GM23338 (cell line): ENCODE measurements around the gene KIFC1. TPM values are rescaled to one million over a fixed set of nuclear protein-coding genes. Genes with fewer than 3 reads are reported as not detected.
"Not testable (repeated sequence)": the region's sequence is repeated elsewhere in the genome, so short reads cannot be mapped to it uniquely, and the experiment has no call there.

Experiments
- ATAC-seq: fragments of 200-7000 bp; cut with Tn5 transposase; 3 replicates; pipeline ENCODE4 v1.9.1; 2020
- DNase-seq: peaks from one replicate; pipeline ENCODE4 v3.0.0-alpha.2; 2015; ENCODE audit warnings: low spot score
- H2AFZ ChIP-seq: fragments of 200-600 bp; sonication (generic); 2 replicates; pipeline ENCODE4 v1.8.0; 2016; ENCODE audit warnings: antibody characterized with exemption, mild to moderate bottlenecking, moderate library complexity
- H3F3A ChIP-seq: fragments of 200-600 bp; sonication (generic); replicated peaks from 2 replicates; pipeline ENCODE4 v1.8.0; 2017; ENCODE audit warnings: antibody characterized with exemption, mixed run types, low read depth
- H3K27ac ChIP-seq: fragments of 200-600 bp; sonication (generic); 2 replicates; pipeline ENCODE4 v1.6.1; 2016; ENCODE audit warnings: low read depth
- H3K27me3 ChIP-seq: fragments of 200-600 bp; sonication (generic); 2 replicates; pipeline ENCODE4 v1.8.0; 2016; ENCODE audit warnings: mild to moderate bottlenecking, mixed run types, moderate library complexity; ENCODE audit not compliant: insufficient read depth
- H3K36me3 ChIP-seq: fragments of 200-600 bp; sonication (generic); 2 replicates; pipeline ENCODE4 v1.8.0; 2016; ENCODE audit warnings: mild to moderate bottlenecking; ENCODE audit not compliant: insufficient read depth
- H3K4me1 ChIP-seq: fragments of 200-600 bp; sonication (generic); 2 replicates; pipeline ENCODE4 v1.8.0; 2016; ENCODE audit warnings: mild to moderate bottlenecking, moderate library complexity; ENCODE audit not compliant: insufficient read depth
- H3K4me2 ChIP-seq: fragments of 200-600 bp; sonication (generic); 2 replicates; pipeline ENCODE4 v1.7.1; 2017; ENCODE audit warnings: mixed run types
- H3K4me3 ChIP-seq: fragments of 200-600 bp; sonication (generic); 2 replicates; pipeline ENCODE4 v1.6.1; 2016; ENCODE audit warnings: mixed run types
- H3K79me2 ChIP-seq: fragments of 200-600 bp; sonication (generic); replicated peaks from 2 replicates; pipeline ENCODE4 v1.8.0; 2017; ENCODE audit warnings: mild to moderate bottlenecking; ENCODE audit not compliant: insufficient read depth
- H3K9me2 ChIP-seq: fragments of 200-600 bp; sonication (generic); 2 replicates; pipeline ENCODE4 v1.8.0; 2017; ENCODE audit not compliant: insufficient read depth
- H4K20me1 ChIP-seq: fragments of 200-600 bp; sonication (generic); replicated peaks from 2 replicates; pipeline ENCODE4 v1.8.0; 2017; ENCODE audit warnings: mild to moderate bottlenecking; ENCODE audit not compliant: insufficient read depth
- H3K27ac Mint-ChIP-seq: 2 replicates; pipeline ENCODE4 v1.8.0; 2020; ENCODE audit warnings: inconsistent platforms, mild to moderate bottlenecking, moderate library complexity, mixed read lengths
- H3K27me3 Mint-ChIP-seq: 3 replicates; pipeline ENCODE4 v1.8.0; 2022; ENCODE audit warnings: low read depth, mild to moderate bottlenecking, moderate library complexity, mixed read lengths, inconsistent platforms; ENCODE audit not compliant: insufficient read depth, poor library complexity
- H3K36me3 Mint-ChIP-seq: 3 replicates; pipeline ENCODE4 v1.8.0; 2021; ENCODE audit warnings: low read depth, mild to moderate bottlenecking, inconsistent platforms, moderate library complexity, mixed read lengths
- H3K4me1 Mint-ChIP-seq: 3 replicates; pipeline ENCODE4 v1.8.0; 2020; ENCODE audit warnings: mild to moderate bottlenecking, inconsistent platforms, mixed read lengths
- H3K4me3 Mint-ChIP-seq: 3 replicates; pipeline ENCODE4 v1.8.0; 2021; ENCODE audit warnings: moderate library complexity, mild to moderate bottlenecking, inconsistent platforms, mixed read lengths
- H3K9me3 Mint-ChIP-seq: 3 replicates; pipeline ENCODE4 v1.8.0; 2020; ENCODE audit warnings: moderate library complexity, mild to moderate bottlenecking, inconsistent platforms, mixed read lengths
- CREB1 ChIP-seq: fragments of 250-450 bp; sonication (Bioruptor Pico); IDR thresholded peaks from 2 replicates; pipeline ENCODE4 v1.5.0; 2020; ENCODE audit warnings: low read depth, mild to moderate bottlenecking, moderate library complexity
- EZH2phosphoT487 ChIP-seq: fragments of 200-600 bp; sonication (generic); IDR thresholded peaks from one replicate; pipeline ENCODE4 v1.8.1; 2018; ENCODE audit warnings: antibody characterized with exemption; ENCODE audit not compliant: unreplicated experiment
- ZNF114 ChIP-seq: fragments of 250-450 bp; sonication (Bioruptor Pico); IDR thresholded peaks from 2 replicates; pipeline ENCODE4 v1.5.0; 2020; ENCODE audit warnings: mild to moderate bottlenecking, moderate library complexity
- ZNF331 ChIP-seq: fragments of 250-450 bp; sonication (Bioruptor Pico); IDR thresholded peaks from 2 replicates; pipeline ENCODE4 v1.5.0; 2020; ENCODE audit warnings: low read depth, mild to moderate bottlenecking, moderate library complexity
- polyA plus RNA-seq: library from polyadenylated mRNA; unstranded; fragments of >200 nt; fragmentation: Nextera tagmentation; extraction: Ambion mirVana; gene quantifications from 2 replicates; pipeline ENCODE4 v1.2.1, GENCODE V29; 2016
- total RNA-seq: library from RNA; depleted of rRNA; stranded (reverse); fragments of >200 nt; shearing (Covaris generic); gene quantifications from 2 replicates; pipeline ENCODE4 v1.2.3, GENCODE V29; 2014
- TF ChIP-seq, protein P1 (sequence below): fragments of 250-450 bp; sonication (Bioruptor Pico); IDR thresholded peaks from 2 replicates; pipeline ENCODE4 v1.5.0; 2020; ENCODE audit warnings: mild to moderate bottlenecking, moderate library complexity
- TF ChIP-seq, protein P2 (sequence below): IDR thresholded peaks from 2 replicates; pipeline ENCODE4 v1.6.1; 2016; ENCODE audit warnings: antibody characterized with exemption

KIFC1 gene
- total and polyA plus RNA-seq, 2 experiments from 2014 or later: 10.3 to 61.7 TPM

DNA sequence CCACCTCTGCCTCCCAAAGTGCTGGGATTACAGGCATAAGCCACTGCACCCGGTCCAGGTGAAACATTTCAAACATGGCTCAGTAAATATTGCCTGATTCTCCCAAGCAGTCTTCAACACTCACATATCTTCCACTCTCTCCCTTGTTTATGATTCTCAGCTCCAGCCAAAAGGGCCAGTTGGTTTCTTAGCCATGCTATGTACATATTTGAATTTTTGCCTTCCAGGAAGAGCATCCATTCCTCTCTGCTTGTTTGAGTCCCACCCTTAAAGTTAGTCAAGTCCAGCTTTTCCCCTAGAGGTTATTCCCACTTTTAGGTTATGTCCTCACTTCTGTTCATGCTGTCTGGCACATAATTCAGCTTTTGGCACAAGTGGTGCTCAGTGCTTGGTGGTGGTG lies 5.9 kb downstream of the KIFC1 start (continued):
- TF ChIP-seq, protein P1, sequence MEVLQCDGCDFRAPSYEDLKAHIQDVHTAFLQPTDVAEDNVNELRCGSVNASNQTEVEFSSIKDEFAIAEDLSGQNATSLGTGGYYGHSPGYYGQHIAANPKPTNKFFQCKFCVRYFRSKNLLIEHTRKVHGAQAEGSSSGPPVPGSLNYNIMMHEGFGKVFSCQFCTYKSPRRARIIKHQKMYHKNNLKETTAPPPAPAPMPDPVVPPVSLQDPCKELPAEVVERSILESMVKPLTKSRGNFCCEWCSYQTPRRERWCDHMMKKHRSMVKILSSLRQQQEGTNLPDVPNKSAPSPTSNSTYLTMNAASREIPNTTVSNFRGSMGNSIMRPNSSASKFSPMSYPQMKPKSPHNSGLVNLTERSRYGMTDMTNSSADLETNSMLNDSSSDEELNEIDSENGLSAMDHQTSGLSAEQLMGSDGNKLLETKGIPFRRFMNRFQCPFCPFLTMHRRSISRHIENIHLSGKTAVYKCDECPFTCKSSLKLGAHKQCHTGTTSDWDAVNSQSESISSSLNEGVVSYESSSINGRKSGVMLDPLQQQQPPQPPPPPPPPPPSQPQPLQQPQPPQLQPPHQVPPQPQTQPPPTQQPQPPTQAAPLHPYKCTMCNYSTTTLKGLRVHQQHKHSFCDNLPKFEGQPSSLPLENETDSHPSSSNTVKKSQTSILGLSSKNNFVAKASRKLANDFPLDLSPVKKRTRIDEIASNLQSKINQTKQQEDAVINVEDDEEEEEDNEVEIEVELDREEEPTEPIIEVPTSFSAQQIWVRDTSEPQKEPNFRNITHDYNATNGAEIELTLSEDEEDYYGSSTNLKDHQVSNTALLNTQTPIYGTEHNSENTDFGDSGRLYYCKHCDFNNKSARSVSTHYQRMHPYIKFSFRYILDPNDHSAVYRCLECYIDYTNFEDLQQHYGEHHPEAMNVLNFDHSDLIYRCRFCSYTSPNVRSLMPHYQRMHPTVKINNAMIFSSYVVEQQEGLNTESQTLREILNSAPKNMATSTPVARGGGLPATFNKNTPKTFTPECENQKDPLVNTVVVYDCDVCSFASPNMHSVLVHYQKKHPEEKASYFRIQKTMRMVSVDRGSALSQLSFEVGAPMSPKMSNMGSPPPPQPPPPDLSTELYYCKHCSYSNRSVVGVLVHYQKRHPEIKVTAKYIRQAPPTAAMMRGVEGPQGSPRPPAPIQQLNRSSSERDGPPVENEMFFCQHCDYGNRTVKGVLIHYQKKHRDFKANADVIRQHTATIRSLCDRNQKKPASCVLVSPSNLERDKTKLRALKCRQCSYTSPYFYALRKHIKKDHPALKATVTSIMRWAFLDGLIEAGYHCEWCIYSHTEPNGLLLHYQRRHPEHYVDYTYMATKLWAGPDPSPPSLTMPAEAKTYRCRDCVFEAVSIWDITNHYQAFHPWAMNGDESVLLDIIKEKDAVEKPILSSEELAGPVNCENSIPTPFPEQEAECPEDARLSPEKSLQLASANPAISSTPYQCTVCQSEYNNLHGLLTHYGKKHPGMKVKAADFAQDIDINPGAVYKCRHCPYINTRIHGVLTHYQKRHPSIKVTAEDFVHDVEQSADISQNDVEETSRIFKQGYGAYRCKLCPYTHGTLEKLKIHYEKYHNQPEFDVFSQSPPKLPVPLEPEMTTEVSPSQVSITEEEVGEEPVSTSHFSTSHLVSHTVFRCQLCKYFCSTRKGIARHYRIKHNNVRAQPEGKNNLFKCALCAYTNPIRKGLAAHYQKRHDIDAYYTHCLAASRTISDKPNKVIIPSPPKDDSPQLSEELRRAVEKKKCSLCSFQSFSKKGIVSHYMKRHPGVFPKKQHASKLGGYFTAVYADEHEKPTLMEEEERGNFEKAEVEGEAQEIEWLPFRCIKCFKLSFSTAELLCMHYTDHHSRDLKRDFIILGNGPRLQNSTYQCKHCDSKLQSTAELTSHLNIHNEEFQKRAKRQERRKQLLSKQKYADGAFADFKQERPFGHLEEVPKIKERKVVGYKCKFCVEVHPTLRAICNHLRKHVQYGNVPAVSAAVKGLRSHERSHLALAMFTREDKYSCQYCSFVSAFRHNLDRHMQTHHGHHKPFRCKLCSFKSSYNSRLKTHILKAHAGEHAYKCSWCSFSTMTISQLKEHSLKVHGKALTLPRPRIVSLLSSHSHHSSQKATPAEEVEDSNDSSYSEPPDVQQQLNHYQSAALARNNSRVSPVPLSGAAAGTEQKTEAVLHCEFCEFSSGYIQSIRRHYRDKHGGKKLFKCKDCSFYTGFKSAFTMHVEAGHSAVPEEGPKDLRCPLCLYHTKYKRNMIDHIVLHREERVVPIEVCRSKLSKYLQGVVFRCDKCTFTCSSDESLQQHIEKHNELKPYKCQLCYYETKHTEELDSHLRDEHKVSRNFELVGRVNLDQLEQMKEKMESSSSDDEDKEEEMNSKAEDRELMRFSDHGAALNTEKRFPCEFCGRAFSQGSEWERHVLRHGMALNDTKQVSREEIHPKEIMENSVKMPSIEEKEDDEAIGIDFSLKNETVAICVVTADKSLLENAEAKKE (CRISPR knock-in tag): no peak
- TF ChIP-seq EZH2phosphoT487 (no peak), ZNF331 (CRISPR knock-in tag) (no peak), ZNF114 (CRISPR knock-in tag) (no peak), CREB1 (no peak)
- TF ChIP-seq, protein P2, sequence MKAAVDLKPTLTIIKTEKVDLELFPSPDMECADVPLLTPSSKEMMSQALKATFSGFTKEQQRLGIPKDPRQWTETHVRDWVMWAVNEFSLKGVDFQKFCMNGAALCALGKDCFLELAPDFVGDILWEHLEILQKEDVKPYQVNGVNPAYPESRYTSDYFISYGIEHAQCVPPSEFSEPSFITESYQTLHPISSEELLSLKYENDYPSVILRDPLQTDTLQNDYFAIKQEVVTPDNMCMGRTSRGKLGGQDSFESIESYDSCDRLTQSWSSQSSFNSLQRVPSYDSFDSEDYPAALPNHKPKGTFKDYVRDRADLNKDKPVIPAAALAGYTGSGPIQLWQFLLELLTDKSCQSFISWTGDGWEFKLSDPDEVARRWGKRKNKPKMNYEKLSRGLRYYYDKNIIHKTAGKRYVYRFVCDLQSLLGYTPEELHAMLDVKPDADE: no peak

DNA sequence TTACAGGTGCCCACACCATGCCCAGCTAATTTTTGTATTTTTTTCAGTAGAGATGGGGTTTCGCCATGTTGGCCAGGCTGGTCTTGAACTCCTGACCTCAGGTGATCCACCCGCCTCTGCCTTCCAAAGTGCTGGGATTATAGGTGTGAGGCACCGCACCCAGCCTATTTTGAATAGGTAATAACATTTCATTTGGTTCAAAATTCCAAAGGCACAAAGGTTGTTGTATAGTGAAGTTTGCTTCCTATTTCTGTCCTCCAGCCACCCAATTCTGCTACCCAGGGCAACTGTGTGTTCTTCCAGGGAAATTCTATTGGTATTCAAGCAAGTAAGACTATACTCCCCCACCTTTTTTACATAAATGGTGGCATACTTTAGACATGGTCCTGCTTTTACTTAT lies 7.0 kb downstream of the KIFC1 start:
- not testable (repeated sequence) for H3K27ac ChIP-seq, H3K9me2 ChIP-seq, H3K27me3 Mint-ChIP-seq, H3K27me3 ChIP-seq, H3K27ac Mint-ChIP-seq, H2AFZ ChIP-seq, H3F3A ChIP-seq, H3K4me3 ChIP-seq, H3K4me2 ChIP-seq, H3K9me3 Mint-ChIP-seq, H3K4me3 Mint-ChIP-seq, DNase-seq, H3K4me1 ChIP-seq, ATAC-seq
- Histone ChIP-seq H4K20me1 (peaks cover 35% of the 10 kb centered on the region), H3K36me3 (peaks cover 41% of the 10 kb centered on the region), H3K79me2 (peaks cover 48% of the 10 kb centered on the region)
- H3K36me3 Mint-ChIP-seq: peaks cover 59% of the 10 kb centered on the region
- peaks cover 11% of the 10 kb centered on the region for H3K4me1 Mint-ChIP-seq

DNA sequence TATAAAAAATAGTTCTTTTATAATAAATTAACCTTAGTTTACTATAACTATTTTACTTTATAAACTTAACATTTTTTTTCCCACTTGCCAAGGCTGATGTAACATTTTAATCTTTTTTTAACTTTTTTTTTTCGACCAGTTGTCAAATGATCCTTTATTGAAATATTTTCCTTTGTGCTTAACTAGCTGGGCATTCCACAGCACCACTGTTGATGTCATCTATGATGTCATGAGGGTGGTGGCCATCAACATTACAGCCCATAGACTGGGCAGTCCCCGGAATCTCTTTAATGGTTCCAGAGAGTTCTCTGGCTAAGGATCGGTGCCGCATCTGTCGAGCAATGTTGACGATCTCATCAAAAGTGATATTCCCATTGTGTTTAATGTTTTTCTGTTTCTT lies 8.3 kb downstream of the KIFC1 start:
- H3K36me3 Mint-ChIP-seq: peaks cover 67% of the 10 kb centered on the region
- Histone ChIP-seq H3K79me2 (peaks cover 35% of the 10 kb centered on the region), H3K36me3 (peaks cover 52% of the 10 kb centered on the region), H4K20me1 (peaks cover 25% of the 10 kb centered on the region)
- H3K27me3 Mint-ChIP-seq, H3K27ac Mint-ChIP-seq, H3K4me3 ChIP-seq, H3K4me2 ChIP-seq, H2AFZ ChIP-seq, H3K4me1 ChIP-seq, H3K9me2 ChIP-seq, H3K9me3 Mint-ChIP-seq, H3K4me1 Mint-ChIP-seq, ATAC-seq, H3K4me3 Mint-ChIP-seq, DNase-seq, H3F3A ChIP-seq, H3K27ac ChIP-seq, H3K27me3 ChIP-seq: not testable (repeated sequence)
